Measurements from ENCODE around the gene TCP11L1.
"Not testable (repeated sequence)": the region's sequence is repeated elsewhere in the genome, so short reads cannot be mapped to it uniquely, and the experiment has no call there.

Gene TCP11L1

DNA sequence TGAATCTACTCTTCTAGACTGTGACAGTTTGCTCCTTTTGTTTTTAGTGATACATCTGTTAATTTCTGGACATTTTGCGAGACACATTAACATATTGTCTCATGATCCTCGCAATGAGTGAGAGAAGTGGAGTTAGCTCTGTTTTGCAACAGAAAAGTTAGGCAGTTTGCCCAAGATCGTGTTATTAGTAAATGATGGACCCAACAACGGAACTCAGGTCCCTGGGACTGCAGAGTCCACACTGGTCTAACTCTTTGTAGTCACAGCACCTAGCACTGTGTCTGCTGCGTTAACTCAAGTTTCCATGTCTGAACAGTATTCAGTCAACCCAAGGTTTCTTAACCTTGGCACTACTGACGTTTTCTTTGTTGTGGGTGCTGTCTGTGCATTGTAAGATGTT lies 20.5 kb upstream of the TCP11L1 start:
- Mint-ChIP-seq H3K4me1 (peaks cover 50% of the 10 kb centered on the region), H3K27me3 (peaks cover 3% of the 10 kb centered on the region), H3K27ac (no peak overlapping the region), H3K9me3 (no peaks in the 10 kb centered on the region), H3K4me3 (no peak overlapping the region), H3K36me3 (no peaks in the 10 kb centered on the region)

DNA sequence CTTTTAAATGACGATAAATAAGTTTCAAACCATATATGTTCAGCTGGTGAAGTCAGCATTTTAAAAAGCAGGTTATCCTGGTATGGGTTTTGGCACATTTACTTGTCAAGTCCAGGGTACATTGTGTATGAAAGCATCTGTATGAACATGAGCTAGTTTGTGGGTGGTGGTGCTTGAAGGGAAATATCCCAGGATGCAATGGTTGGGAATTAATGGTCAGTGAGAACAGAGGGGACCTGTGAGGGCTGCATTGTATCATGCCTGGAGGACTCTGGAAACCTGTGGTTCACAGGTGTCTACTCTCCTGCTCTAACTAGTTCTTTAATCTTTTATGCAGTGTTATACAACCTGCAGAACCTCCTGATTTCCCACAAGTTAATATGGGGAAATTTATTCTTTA lies 17.9 kb upstream of the TCP11L1 start:
- H3K27me3 Mint-ChIP-seq = peaks cover under 1% of the 10 kb centered on the region
- H3K36me3 Mint-ChIP-seq = no peaks in the 10 kb centered on the region
- H3K9me3 Mint-ChIP-seq = no peaks in the 10 kb centered on the region
- no peak overlapping the region for H3K4me3 Mint-ChIP-seq
- peaks cover 39% of the 10 kb centered on the region for H3K4me1 Mint-ChIP-seq
- no peak overlapping the region for H3K27ac Mint-ChIP-seq

DNA sequence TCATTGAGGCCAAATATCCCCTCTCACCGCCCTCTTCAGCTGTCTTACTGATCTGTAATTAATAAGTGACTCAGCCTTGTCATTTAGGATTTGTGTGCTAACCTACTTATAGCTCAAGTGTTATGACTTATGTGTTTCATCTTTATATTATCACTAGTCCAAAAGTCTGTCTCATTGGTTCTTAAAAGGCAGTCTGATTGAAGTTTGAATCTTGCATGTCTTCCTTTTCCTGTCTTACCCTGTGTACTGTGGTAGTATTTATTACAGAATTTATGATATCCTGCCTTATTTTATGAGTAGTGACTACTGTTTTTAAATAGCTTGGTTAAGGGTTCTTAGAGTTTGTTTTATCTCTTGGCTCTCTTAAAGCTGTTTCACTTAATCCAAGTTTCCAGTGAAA lies 17.4 kb upstream of the TCP11L1 start:
- Mint-ChIP-seq H3K9me3 (no peaks in the 10 kb centered on the region), H3K27ac (peak overlapping the region; percentile 64), H3K4me3 (no peak overlapping the region), H3K4me1 (peaks cover 34% of the 10 kb centered on the region), H3K36me3 (no peaks in the 10 kb centered on the region), H3K27me3 (no peaks in the 10 kb centered on the region)

DNA sequence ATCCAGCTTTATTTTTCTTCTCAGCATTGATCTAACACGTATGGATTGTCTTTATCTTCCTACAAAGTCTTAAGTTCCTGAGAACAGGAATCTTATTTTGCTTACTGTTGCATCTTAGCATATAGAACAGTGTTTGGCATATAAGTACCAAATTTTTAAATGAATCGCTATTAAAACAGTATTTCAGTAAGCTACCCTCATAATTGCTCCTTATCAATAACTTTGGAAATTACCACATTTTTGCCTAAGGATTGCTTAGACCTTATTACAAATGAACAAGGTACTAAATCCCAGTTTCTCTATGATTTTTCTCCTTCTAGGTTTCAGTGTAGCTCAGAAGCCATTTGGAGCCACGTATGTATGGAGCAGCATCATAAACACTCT lies 14.0 kb upstream of the TCP11L1 start:
- no peaks in the 10 kb centered on the region for H3K27me3 Mint-ChIP-seq
- no peaks in the 10 kb centered on the region for H3K36me3 Mint-ChIP-seq
- no peaks in the 10 kb centered on the region for H3K9me3 Mint-ChIP-seq
- no peak overlapping the region for H3K27ac Mint-ChIP-seq
- H3K4me3 Mint-ChIP-seq = no peak overlapping the region
- H3K4me1 Mint-ChIP-seq = peaks cover 17% of the 10 kb centered on the region

DNA sequence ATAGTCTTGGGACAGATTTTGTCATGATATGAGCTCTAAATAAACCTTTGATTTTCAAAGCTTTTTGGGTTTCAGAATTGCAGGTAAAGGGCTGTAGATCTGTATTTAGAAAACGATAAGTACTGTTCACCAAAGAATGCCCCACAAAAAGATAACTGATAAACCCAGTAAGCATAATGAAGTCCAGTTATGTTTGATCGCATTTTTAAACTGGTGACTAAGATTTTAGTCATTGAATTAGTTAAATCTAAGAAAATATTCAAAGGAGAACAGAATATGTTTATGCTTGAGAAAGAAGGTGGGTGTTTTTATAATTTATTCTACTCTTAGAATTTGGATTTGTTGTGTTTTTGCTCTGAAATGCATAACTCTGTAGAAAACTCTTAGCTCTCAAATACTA lies 12.1 kb upstream of the TCP11L1 start:
- Mint-ChIP-seq H3K27ac (no peak overlapping the region), H3K27me3 (no peaks in the 10 kb centered on the region), H3K4me1 (peaks cover 4% of the 10 kb centered on the region), H3K36me3 (peaks cover 3% of the 10 kb centered on the region), H3K9me3 (no peaks in the 10 kb centered on the region), H3K4me3 (no peak overlapping the region)

GRCh38 chr11:33027846-33028536 lies 11.4 kb upstream of the TCP11L1 start:
- H3K27me3 Mint-ChIP-seq = no peaks in the 10 kb centered on the region
- H3K4me3 Mint-ChIP-seq = no peak overlapping the region
- H3K36me3 Mint-ChIP-seq = peaks cover 3% of the 10 kb centered on the region
- peak overlapping the region; percentile 51 for H3K27ac Mint-ChIP-seq
- no peaks in the 10 kb centered on the region for H3K4me1 Mint-ChIP-seq
- H3K9me3 Mint-ChIP-seq = no peaks in the 10 kb centered on the region

- Mint-ChIP-seq H3K36me3 (peaks cover 3% of the 10 kb centered on the region), H3K4me1 (no peaks in the 10 kb centered on the region), H3K9me3 (no peaks in the 10 kb centered on the region), H3K27me3 (no peaks in the 10 kb centered on the region), H3K4me3 (no peak overlapping the region), H3K27ac (no peak overlapping the region)
Observed at GRCh38 chr11:33028537-33028914, 10.8 kb upstream of the TCP11L1 start.

- H3K9me3 Mint-ChIP-seq, H3K4me3 Mint-ChIP-seq, H3K27me3 Mint-ChIP-seq, H3K27ac Mint-ChIP-seq, H3K4me1 Mint-ChIP-seq, H3K36me3 Mint-ChIP-seq: not testable (repeated sequence)
Observed at GRCh38 chr11:33029218-33029617, 10.2 kb upstream of the TCP11L1 start.

GRCh38 chr11:33033493-33033892 lies 5.9 kb upstream of the TCP11L1 start:
- Mint-ChIP-seq H3K4me3 (no peak overlapping the region), H3K4me1 (no peaks in the 10 kb centered on the region), H3K9me3 (no peaks in the 10 kb centered on the region), H3K27ac (no peak overlapping the region), H3K27me3 (no peaks in the 10 kb centered on the region), H3K36me3 (peaks cover 3% of the 10 kb centered on the region)

DNA sequence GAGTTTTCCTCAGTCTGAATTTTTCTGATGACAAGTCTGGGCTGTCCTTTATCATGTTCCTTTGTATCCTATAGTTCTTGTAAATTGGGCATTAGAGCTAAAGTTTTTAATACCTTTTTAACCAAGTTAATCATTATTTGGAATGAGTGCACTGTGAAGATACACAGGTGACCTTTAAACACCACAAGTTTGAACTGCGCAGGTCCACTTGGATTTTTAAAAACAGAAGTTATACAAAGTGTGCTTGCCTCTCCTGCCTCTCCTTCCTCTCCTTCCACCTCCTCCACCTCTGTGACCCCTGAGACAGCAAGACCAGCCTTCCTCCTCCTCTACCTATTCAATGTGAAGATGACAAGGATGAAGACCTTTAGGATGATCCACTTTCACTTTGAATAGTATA lies 4.4 kb upstream of the TCP11L1 start:
- no peaks in the 10 kb centered on the region for H3K9me3 Mint-ChIP-seq
- H3K4me3 Mint-ChIP-seq = no peak overlapping the region
- peaks cover 3% of the 10 kb centered on the region for H3K36me3 Mint-ChIP-seq
- H3K4me1 Mint-ChIP-seq = peaks cover 4% of the 10 kb centered on the region
- no peaks in the 10 kb centered on the region for H3K27me3 Mint-ChIP-seq
- H3K27ac Mint-ChIP-seq = no peak overlapping the region

DNA sequence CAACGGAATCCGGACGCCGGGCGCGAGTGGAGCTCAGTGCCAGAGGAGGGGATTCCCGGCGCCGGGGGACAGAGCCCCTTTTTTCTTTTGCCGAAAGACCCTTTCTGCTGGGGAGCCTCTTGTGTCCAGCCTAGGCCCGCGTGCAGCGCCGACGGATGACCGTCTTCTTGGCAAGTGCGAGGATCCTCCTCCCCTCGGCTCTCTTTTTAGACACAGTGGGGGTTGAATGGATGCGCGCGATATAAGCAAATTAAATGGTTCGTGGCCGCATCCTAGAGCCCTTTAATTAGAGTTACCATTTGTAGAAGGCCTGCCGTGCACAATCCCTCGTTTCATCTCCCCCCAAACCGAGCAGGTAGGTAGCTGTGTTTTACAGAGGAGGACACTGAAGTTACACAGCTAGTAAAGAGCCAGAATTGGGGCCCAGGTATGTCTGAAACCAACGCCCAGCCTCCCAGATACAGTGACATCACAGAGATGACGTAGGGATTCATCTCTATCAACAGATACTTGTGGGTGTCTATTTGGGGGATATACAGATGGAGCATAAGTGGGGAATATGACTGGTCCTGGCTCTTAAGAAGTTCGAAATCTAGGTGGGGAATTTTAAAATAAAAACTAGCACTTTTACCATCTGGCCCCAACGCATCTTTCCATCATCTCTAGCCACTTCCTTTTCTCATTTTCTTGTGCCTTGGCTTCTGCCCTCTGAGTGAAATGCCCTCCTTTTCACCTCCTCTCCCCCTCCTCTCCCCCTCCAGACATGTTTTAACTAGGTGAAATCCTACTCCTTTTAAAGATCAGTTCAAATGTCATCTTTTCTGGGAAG lies 875 bp downstream of the TCP11L1 start:
- peaks cover 21% of the 10 kb centered on the region for H3K4me1 Mint-ChIP-seq
- H3K4me3 Mint-ChIP-seq = peak overlapping the region; percentile 86
- peaks cover 3% of the 10 kb centered on the region for H3K36me3 Mint-ChIP-seq
- no peaks in the 10 kb centered on the region for H3K9me3 Mint-ChIP-seq
- no peaks in the 10 kb centered on the region for H3K27me3 Mint-ChIP-seq
- H3K27ac Mint-ChIP-seq = peak overlapping the region; percentile 95

DNA sequence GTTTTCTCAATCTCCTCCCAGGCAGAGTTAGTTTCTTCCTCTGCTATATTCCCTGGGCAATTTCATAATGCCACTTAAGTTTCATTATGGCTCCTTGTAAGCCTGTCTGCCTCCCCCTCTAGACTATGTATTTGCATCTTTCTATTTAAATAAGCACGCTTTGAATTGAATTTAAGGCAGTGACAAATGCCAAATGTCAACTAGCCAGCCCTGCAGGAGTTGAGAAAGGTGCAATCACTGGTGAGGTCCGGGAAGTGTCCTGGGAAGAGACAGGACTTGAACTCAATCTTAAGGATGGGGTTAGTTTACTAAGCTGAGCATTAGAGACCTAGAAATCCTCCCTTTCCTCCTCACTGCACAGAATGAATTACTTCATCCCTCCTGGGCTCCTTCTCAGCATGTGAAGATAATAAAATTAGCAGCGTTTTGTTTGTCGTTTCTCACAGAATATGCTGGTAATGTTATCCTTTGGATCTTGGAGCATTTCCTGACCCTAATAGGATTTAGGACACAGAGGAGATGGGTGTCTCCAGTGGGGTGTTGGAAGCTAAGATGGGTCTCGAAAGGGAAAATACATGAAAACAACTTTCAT lies 1.6 kb downstream of the TCP11L1 start:
- Mint-ChIP-seq H3K4me1 (peaks cover 21% of the 10 kb centered on the region), H3K27me3 (no peaks in the 10 kb centered on the region), H3K36me3 (peaks cover 7% of the 10 kb centered on the region), H3K4me3 (peak overlapping the region; percentile 86), H3K9me3 (no peaks in the 10 kb centered on the region), H3K27ac (peak overlapping the region; percentile 95)

DNA sequence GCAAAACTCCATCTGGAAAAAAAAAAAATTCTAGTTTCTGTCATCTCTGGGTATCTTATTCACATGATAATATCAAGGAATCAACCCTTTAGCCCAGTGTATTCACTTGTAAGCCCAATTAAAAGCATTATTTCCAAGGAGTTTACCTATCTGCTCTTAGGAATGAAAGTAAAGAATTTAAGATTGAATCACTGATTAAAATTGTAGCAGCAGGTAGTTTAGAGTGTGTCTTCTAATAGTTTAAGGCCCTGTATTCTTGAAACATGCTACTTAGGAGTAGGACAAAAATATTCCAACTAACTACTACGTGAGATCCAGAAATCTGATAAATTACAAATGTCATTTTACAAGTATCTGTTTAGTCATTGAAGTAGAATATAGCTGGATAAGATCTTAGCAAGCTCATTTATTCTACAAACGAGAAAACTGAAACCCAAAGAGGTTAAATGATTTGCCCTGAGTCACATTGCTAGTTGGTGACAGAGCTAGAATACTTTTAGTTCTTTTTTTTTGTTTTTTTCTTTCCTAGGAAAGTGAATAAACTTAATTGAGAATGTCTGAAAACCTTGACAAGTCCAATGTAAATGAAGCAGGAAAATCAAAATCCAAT lies 4.0 kb downstream of the TCP11L1 start:
- H3K4me1 Mint-ChIP-seq = peaks cover 21% of the 10 kb centered on the region

DNA sequence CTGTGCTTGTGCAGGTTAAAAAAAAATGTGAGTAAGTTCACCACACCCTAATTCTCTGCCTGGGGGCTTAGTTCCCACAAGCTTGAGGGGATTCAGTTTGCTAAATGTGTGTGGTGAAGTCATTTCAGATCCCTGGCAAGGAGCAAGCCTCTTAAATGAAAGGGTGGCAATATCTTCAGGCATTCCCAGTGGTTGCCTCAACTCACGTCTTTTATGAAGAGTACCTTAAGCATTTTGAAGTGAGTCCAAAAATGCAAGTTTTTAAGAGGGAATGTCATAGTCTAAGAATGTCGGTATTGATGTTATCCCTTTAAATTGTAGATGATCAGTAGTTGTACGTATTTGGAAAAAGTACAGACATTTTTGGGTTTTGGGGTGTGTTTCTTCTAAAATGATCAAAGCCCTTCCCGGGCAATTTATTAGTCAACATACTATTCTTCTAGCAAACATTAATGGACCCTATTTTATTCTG lies 4.9 kb downstream of the TCP11L1 start:
- no peak overlapping the region for H3K27ac Mint-ChIP-seq
- H3K9me3 Mint-ChIP-seq = no peaks in the 10 kb centered on the region
- peaks cover 10% of the 10 kb centered on the region for H3K36me3 Mint-ChIP-seq
- no peak overlapping the region for H3K4me3 Mint-ChIP-seq
- peaks cover 17% of the 10 kb centered on the region for H3K4me1 Mint-ChIP-seq
- H3K27me3 Mint-ChIP-seq = no peaks in the 10 kb centered on the region

More for the DNA sequence above, 4.0 kb downstream of the TCP11L1 start:
- Mint-ChIP-seq H3K36me3 (peaks cover 10% of the 10 kb centered on the region), H3K27ac (no peak overlapping the region), H3K4me3 (no peak overlapping the region), H3K27me3 (no peaks in the 10 kb centered on the region), H3K9me3 (no peaks in the 10 kb centered on the region)

- Mint-ChIP-seq H3K36me3 (peaks cover 10% of the 10 kb centered on the region), H3K27me3 (no peaks in the 10 kb centered on the region), H3K4me3 (no peak overlapping the region), H3K4me1 (peaks cover 10% of the 10 kb centered on the region), H3K9me3 (no peaks in the 10 kb centered on the region), H3K27ac (no peak overlapping the region)
Observed at GRCh38 chr11:33045551-33046255, 6.3 kb downstream of the TCP11L1 start.
